ENCODE results near the gene CSNK1E. TPM values are rescaled to one million over a fixed set of nuclear protein-coding genes. Genes with fewer than 3 reads are reported as not detected.

Gene CSNK1E
- total and polyA plus RNA-seq, 9 of the 15 experiments (the other 6 are each of a cell fraction or from before 2014, with no cell fraction given), result 2.7 to 70.0 (median 41.3) TPM

GRCh38 chr22:38250643-38251340 is 66.4 kb downstream of the CSNK1E start:
- Histone ChIP-seq H3K4me2 (ENCODE audit: insufficient read depth, low read length) (no peak overlapping the region), H2AFZ (ENCODE audit: low read depth, low read length) (no peak overlapping the region), H3K79me2 (ENCODE audit: control insufficient read depth, insufficient read depth, low read length) (peaks cover 5% of the 10 kb centered on the region; the same call in 2 of the 3 replicates), H3K36me3 (ENCODE audit: control insufficient read depth, insufficient read depth, low read length) (peaks cover 16% of the 10 kb centered on the region; the same call in 1 of the 3 replicates), H3K9ac (ENCODE audit: insufficient read depth in 1 of 2, low read depth in 2 of 2, low read length in 2 of 2) (no peak overlapping the region), H3K27me3 (ENCODE audit: control insufficient read depth in 2 of 2, insufficient read depth in 2 of 2, low read length in 2 of 2) (no peaks in the 10 kb centered on the region), H3K4me1 (replicated peaks in 1 of 2; ENCODE audit: control insufficient read depth in 2 of 2, insufficient read depth in 2 of 2, low read length in 2 of 2) (peaks cover 0 to 4% of the 10 kb centered on the region in 2 experiments; a peak in 1 of 5 replicates), H4K20me1 (replicated peaks; ENCODE audit: control insufficient read depth, insufficient read depth, low read length) (0 out of 2 replicates have a peak, but pooled peaks cover 7% of the 10 kb centered on the region), H3K4me3 (no peak overlapping the region), H3K27ac (ENCODE audit: extremely low read depth, low read depth, low read length) (no peak overlapping the region), H3K9me1 (ENCODE audit: control insufficient read depth, insufficient read depth, low read length) (no peaks in the 10 kb centered on the region), H3K9me3 (replicated peaks; ENCODE audit: control insufficient read depth, insufficient read depth, low read depth, low read length) (no peaks in the 10 kb centered on the region)
- no peak for TF ChIP-seq ZBTB17 (CRISPR knock-in tag; IDR thresholded peaks at IDR 0.05)
- no peak for TF ChIP-seq ZNF354B (CRISPR knock-in tag; IDR thresholded peaks at IDR 0.05)
- TF ChIP-seq SIX5 (IDR thresholded peaks at IDR 0.05; ENCODE audit: borderline replicate concordance in 1 of 2, insufficient read depth in 1 of 2, low read depth in 1 of 2, low read length in 2 of 2), result no peak
- no peak for TF ChIP-seq FOXA3 (CRISPR knock-in tag; conservative IDR thresholded peaks at IDR 0.05 in 1 of 2, IDR thresholded peaks at IDR 0.05 in 1 of 2)
- TF ChIP-seq RNF2 (IDR thresholded peaks at IDR 0.05), result no peak
- no peak for TF ChIP-seq NR0B1 (IDR thresholded peaks at IDR 0.05; ENCODE audit: partially characterized antibody)
- no peak for TF ChIP-seq HDAC8 (tag; IDR thresholded peaks at IDR 0.05)
- TF ChIP-seq BCLAF1 (IDR thresholded peaks at IDR 0.05; ENCODE audit: borderline replicate concordance in 1 of 2, control insufficient read depth in 1 of 2, low read depth in 2 of 2, low read length in 1 of 2), result no peak
- TF ChIP-seq CHD4 (IDR thresholded peaks at IDR 0.05; ENCODE audit: insufficient read depth, insufficient replicate concordance, low read depth, low read length, poor library complexity, severe bottlenecking), result no peak
- no peak for TF ChIP-seq CTBP1 (IDR thresholded peaks at IDR 0.05; ENCODE audit: borderline replicate concordance)
- no peak for TF ChIP-seq GMEB1 (CRISPR knock-in tag; IDR thresholded peaks at IDR 0.05)
- TF ChIP-seq NCOA4 (IDR thresholded peaks at IDR 0.05; ENCODE audit: partially characterized antibody), result no peak
- no peak for TF ChIP-seq ADNP (tag; IDR thresholded peaks at IDR 0.05)
- TF ChIP-seq CBX1 (IDR thresholded peaks at IDR 0.05; ENCODE audit: low read depth), result no peak
- BruUV-seq (replicated peaks), result no TSS peak
- CTCF ChIA-PET (ENCODE audit: low intra/inter-chr PET ratio), result no interaction called here
- FAIRE-seq (no peak), ATAC-seq (no peak), DNase-seq (ENCODE audit: extremely low read depth in 1 of 4, low spot score in 3 of 4) (no peak)
- POLR2A ChIA-PET, result interaction anchor here (1.0 kb wide), 1 partner anchor 8 kb away, joined by 3 read pairs; no protein-coding TSS in a partner anchor
- 69% methylated on average over 12 of the region's 13 CpGs for WGBS (ENCODE audit: insufficient coverage, low coverage, missing lambda C conversion rate)
- in situ Hi-C loops (cut with MboI) (no loop called here), intact Hi-C loops (cut with micrococcal nuclease) (no loop called here)
